Naive B cell (primary cell): Measurements from ENCODE around the gene PSMD9. TPM values are rescaled to one million over a fixed set of nuclear protein-coding genes. Genes with fewer than 3 reads are reported as not detected.

Experiments used
- ATAC-seq, 2 donors: fragments of 150-1000 bp; cut with Tn5 transposase; 2 replicates each; pipeline ENCODE4 v1.10.0; 2021; ENCODE audit warnings: low read depth in 2 of 2, mild to moderate bottlenecking in 2 of 2, moderate library complexity in 2 of 2
- DNase-seq: peaks from one replicate; pipeline ENCODE4 v3.0.0; 2022
- H3K27ac Mint-ChIP-seq, 6 donors: one replicate each; pipeline ENCODE4 v1.8.0; 2020 to 2022; ENCODE audit warnings: mild to moderate bottlenecking in 6 of 6, mixed read lengths in 6 of 6, moderate library complexity in 5 of 6, inconsistent platforms in 2 of 6
- H3K27me3 Mint-ChIP-seq, 3 donors: one replicate each; pipeline ENCODE4 v1.8.0; 2021 to 2022; ENCODE audit warnings: mixed read lengths in 3 of 3, mild to moderate bottlenecking in 1 of 3
- H3K36me3 Mint-ChIP-seq, 2 donors: one replicate each; pipeline ENCODE4 v1.8.0; 2020 to 2022; ENCODE audit warnings: mixed read lengths in 2 of 2, inconsistent platforms in 1 of 2, mild to moderate bottlenecking in 1 of 2
- H3K4me1 Mint-ChIP-seq, 3 donors: one replicate each; pipeline ENCODE4 v1.8.0; 2020 to 2022; ENCODE audit warnings: mixed read lengths in 3 of 3, inconsistent platforms in 1 of 3, mild to moderate bottlenecking in 1 of 3, moderate library complexity in 1 of 3
- H3K4me3 Mint-ChIP-seq, 8 donors: one replicate each; pipeline ENCODE4 v1.8.0; 2020 to 2022; ENCODE audit warnings: mild to moderate bottlenecking in 8 of 8, mixed read lengths in 8 of 8, moderate library complexity in 8 of 8, inconsistent platforms in 2 of 8
- H3K9me3 Mint-ChIP-seq, 7 donors: one replicate each; pipeline ENCODE4 v1.8.0; 2020 to 2022; ENCODE audit warnings: mixed read lengths in 7 of 7, mild to moderate bottlenecking in 5 of 7, inconsistent platforms in 2 of 7, moderate library complexity in 1 of 7
- polyA plus RNA-seq, 6 donors: library from polyadenylated mRNA; unstranded; fragments of 300-500 nt; fragmentation: Illumina TruSeq; gene quantifications; one replicate each; pipeline ENCODE4 v1.2.3, GENCODE V29; 2021; ENCODE audit warnings: low read depth in 6 of 6

The PSMD9 gene
- polyA plus RNA-seq, 6 donors from 2014 or later = 71.6 to 97.1 (median 74.1) TPM

- Mint-ChIP-seq H3K27ac (no peak overlapping the region), H3K4me3 (peak overlapping the region in 2 of 8 donors; percentile 1 to 16), H3K9me3 (peaks cover 0 to 3% (median 0%) of the 10 kb centered on the region in 7 donors), H3K4me1 (peaks cover 11 to 17% (median 12%) of the 10 kb centered on the region in 3 donors), H3K27me3 (no peaks in the 10 kb centered on the region), H3K36me3 (no peaks in the 10 kb centered on the region)
- ATAC-seq (peak; percentile 27 to 52), DNase-seq (peak; percentile 9)
Measured at GRCh38 chr12:121955258-121956237, 67.0 kb downstream of the PSMD9 start.

GRCh38 chr12:121957861-121958515, 69.4 kb downstream of the PSMD9 start:
- Mint-ChIP-seq H3K4me1 (peaks cover 11 to 20% (median 12%) of the 10 kb centered on the region in 3 donors), H3K27me3 (peaks cover 0 to 9% (median 0%) of the 10 kb centered on the region in 3 donors), H3K36me3 (no peaks in the 10 kb centered on the region), H3K27ac (no peak overlapping the region), H3K4me3 (peak overlapping the region in 1 of 8 donors; percentile 8), H3K9me3 (peaks cover 0 to 1% (median 0%) of the 10 kb centered on the region in 7 donors)
- DNase-seq (no peak), ATAC-seq (no peak)

GRCh38 chr12:121958541-121959240, 70.1 kb downstream of the PSMD9 start:
- H3K36me3 Mint-ChIP-seq = no peaks in the 10 kb centered on the region
- H3K9me3 Mint-ChIP-seq = no peaks in the 10 kb centered on the region
- peaks cover 0 to 9% (median 0%) of the 10 kb centered on the region in 3 donors for H3K27me3 Mint-ChIP-seq
- peaks cover 11 to 20% (median 12%) of the 10 kb centered on the region in 3 donors for H3K4me1 Mint-ChIP-seq
- H3K27ac Mint-ChIP-seq = no peak overlapping the region
- DNase-seq (no peak), ATAC-seq (no peak)
- H3K4me3 Mint-ChIP-seq = no peak overlapping the region

- H3K36me3 Mint-ChIP-seq = no peaks in the 10 kb centered on the region
- H3K27me3 Mint-ChIP-seq = peaks cover 0 to 9% (median 0%) of the 10 kb centered on the region in 3 donors
- H3K9me3 Mint-ChIP-seq = no peaks in the 10 kb centered on the region
- no peak for DNase-seq
- peak overlapping the region in 2 of 6 donors; percentile 77 to 84 for H3K27ac Mint-ChIP-seq
- H3K4me1 Mint-ChIP-seq = peaks cover 11 to 19% (median 13%) of the 10 kb centered on the region in 3 donors
- no peak overlapping the region for H3K4me3 Mint-ChIP-seq
- ATAC-seq = no peak
Measured at GRCh38 chr12:121960541-121960940, 72.0 kb downstream of the PSMD9 start.

GRCh38 chr12:121961195-121961879, 72.7 kb downstream of the PSMD9 start:
- peaks cover 0 to 9% (median 0%) of the 10 kb centered on the region in 3 donors for H3K27me3 Mint-ChIP-seq
- peak overlapping the region in 1 of 6 donors; percentile 85 for H3K27ac Mint-ChIP-seq
- H3K4me1 Mint-ChIP-seq = peaks cover 6 to 13% (median 6%) of the 10 kb centered on the region in 3 donors
- ATAC-seq = no peak
- DNase-seq = no peak
- no peak overlapping the region for H3K4me3 Mint-ChIP-seq
- no peaks in the 10 kb centered on the region for H3K9me3 Mint-ChIP-seq
- no peaks in the 10 kb centered on the region for H3K36me3 Mint-ChIP-seq

- H3K27me3 Mint-ChIP-seq = peaks cover 0 to 9% (median 0%) of the 10 kb centered on the region in 3 donors
- H3K4me1 Mint-ChIP-seq = peaks cover 10 to 16% (median 10%) of the 10 kb centered on the region in 3 donors
- H3K4me3 Mint-ChIP-seq = no peak overlapping the region
- ATAC-seq (no peak), DNase-seq (no peak)
- H3K27ac Mint-ChIP-seq = no peak overlapping the region
- H3K9me3 Mint-ChIP-seq = no peaks in the 10 kb centered on the region
- no peaks in the 10 kb centered on the region for H3K36me3 Mint-ChIP-seq
Measured at GRCh38 chr12:121963341-121964018, 74.9 kb downstream of the PSMD9 start.

GRCh38 chr12:121964813-121965643, 76.4 kb downstream of the PSMD9 start:
- Mint-ChIP-seq H3K27ac (peak overlapping the region in 1 of 6 donors; percentile 54), H3K4me3 (no peak overlapping the region), H3K36me3 (no peaks in the 10 kb centered on the region), H3K4me1 (peaks cover 19 to 28% (median 23%) of the 10 kb centered on the region in 3 donors), H3K27me3 (peaks cover 0 to 9% (median 0%) of the 10 kb centered on the region in 3 donors), H3K9me3 (no peaks in the 10 kb centered on the region)
- ATAC-seq (no peak), DNase-seq (no peak)

- peaks cover 0 to 9% (median 0%) of the 10 kb centered on the region in 3 donors for H3K27me3 Mint-ChIP-seq
- peak overlapping the region in 1 of 8 donors; percentile 40 for H3K4me3 Mint-ChIP-seq
- ATAC-seq (no peak), DNase-seq (no peak)
- peaks cover 19 to 33% (median 29%) of the 10 kb centered on the region in 3 donors for H3K4me1 Mint-ChIP-seq
- peak overlapping the region in 1 of 6 donors; percentile 21 for H3K27ac Mint-ChIP-seq
- peaks cover 0 to 2% (median 0%) of the 10 kb centered on the region in 7 donors for H3K9me3 Mint-ChIP-seq
- H3K36me3 Mint-ChIP-seq = peaks cover 2 to 4% of the 10 kb centered on the region in 2 donors
Measured at GRCh38 chr12:121966959-121967358, 78.4 kb downstream of the PSMD9 start.

Other genes with a start within 250 kb of the PSMD9 start
- gene MORN3, start 219.1 kb upstream of the PSMD9 start, polyA plus RNA-seq = under 1 TPM in 5 of 6 donors, not detected in 1; 0.17 to 0.72 (median 0.28) TPM
- gene TMEM120B, start 176.0 kb upstream of the PSMD9 start, polyA plus RNA-seq = 1 to 10 TPM in 4 of 6 donors, under 1 TPM in 2; 0.76 to 2.8 (median 1.4) TPM
- gene RHOF, start 95.1 kb upstream of the PSMD9 start, polyA plus RNA-seq = 10 to 100 TPM; 40.2 to 63.9 (median 50.2) TPM
- 1 to 10 TPM in 2 of 6 donors, under 1 TPM in 4; 0.64 to 3.0 (median 0.91) TPM for gene SETD1B, start 84.8 kb upstream of the PSMD9 start, polyA plus RNA-seq
- not detected for gene HPD, start 29.9 kb upstream of the PSMD9 start, polyA plus RNA-seq
- under 1 TPM in 4 of 6 donors, not detected in 2; 0.26 to 0.91 (median 0.55) TPM for gene CFAP251, start 29.8 kb downstream of the PSMD9 start, polyA plus RNA-seq
- 100 to 1,000 TPM in 3 of 6 donors, 10 to 100 TPM in 3; 65.2 to 135 (median 87.0) TPM for gene BCL7A, start 133.1 kb downstream of the PSMD9 start, polyA plus RNA-seq
- gene MLXIP, start 190.0 kb downstream of the PSMD9 start, polyA plus RNA-seq = 10 to 100 TPM in 4 of 6 donors, 1 to 10 TPM in 2; 8.5 to 30.4 (median 11.0) TPM